GM19455 (cell line): Measurements from ENCODE around the gene ZBTB17.
"Not testable (repeated sequence)": the region's sequence is repeated elsewhere in the genome, so short reads cannot be mapped to it uniquely, and the experiment has no call there.

Experiments
- ATAC-seq: cut with Tn5 transposase; IDR thresholded peaks from one replicate; pipeline ENCODE4 v1.9.1; 2021; ENCODE audit not compliant: unreplicated experiment

ZBTB17 gene

DNA sequence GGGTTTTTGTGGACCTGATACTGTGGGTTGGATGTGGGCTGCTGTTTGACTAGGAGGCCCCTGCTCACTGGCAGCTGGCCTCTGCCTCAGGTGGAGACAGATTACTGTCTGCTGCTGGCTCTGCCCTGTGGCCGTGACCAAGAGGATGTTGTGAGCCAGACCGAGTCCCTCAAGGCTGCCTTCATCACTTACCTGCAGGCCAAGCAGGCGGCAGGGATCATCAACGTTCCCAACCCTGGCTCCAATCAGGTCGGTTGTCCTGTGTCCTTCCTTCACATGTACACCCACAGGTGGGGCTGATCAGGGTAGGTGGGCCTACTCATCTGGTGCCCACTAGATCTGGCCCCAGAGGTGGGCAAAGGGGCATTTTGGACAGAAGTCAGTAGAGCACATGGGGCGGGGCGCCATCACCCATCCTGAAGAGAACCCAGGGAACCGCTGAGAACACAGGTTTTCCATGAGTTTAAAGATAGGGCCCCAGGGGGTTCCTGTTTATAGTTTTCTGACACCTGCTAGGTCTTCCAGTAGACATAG lies 37.2 kb downstream of the ZBTB17 start:
- ATAC-seq, result no peak

DNA sequence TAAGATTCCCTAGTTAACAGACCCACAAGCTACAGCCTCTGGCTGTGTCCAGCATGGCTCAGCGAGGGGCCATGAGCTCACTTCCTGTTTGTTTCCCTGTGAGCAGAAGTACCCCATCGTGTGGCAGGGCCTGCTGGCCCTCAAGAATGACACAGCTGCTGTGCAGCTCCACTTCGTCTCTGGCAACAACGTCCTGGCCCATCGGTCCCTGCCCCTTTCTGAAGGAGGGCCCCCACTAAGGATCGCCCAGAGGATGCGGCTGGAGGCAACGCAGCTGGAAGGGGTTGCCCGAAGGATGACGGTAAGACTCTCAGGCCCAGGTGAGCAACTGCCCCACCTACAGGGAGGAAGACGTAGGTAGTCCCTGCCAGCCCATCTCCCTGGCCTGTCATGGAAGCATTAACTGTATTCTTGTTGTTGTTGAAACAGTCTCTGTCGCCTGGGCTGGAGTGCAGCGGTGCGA lies 38.2 kb downstream of the ZBTB17 start:
- ATAC-seq, result no peak

DNA sequence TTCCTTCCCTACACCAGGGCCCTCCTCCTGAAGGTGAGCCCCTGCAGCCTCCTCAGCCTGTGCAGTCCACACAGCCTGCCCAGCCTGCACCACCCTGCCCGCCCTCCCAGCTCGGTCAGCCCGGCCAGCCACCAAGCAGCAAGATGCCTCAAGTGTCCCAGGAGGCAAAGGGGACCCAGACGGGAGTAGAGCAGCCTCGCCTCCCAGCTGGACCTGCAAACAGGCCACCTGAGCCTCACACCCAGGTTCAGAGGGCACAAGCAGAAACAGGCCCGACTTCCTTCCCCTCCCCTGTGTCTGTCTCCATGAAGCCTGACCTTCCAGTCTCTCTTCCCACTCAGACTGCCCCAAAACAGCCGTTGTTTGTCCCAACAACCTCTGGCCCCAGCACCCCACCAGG lies 38.8 kb downstream of the ZBTB17 start:
- no peak for ATAC-seq

DNA sequence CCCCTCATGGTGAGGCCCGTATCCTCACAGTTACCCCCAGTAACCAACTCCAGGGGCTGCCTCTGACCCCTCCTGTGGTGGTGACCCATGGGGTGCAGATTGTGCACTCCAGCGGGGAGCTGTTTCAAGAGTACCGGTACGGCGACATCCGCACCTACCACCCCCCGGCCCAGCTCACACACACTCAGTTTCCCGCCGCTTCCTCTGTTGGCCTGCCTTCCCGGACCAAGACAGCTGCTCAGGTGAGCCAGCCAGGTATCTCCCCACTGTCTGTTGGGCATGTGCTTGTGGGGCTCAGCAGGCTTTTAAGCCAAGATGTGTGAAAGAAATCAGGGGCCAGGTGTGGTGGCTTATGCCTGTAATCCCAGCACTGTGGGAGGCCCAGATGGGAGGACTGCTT lies 39.9 kb downstream of the ZBTB17 start:
- ATAC-seq, result no peak

DNA sequence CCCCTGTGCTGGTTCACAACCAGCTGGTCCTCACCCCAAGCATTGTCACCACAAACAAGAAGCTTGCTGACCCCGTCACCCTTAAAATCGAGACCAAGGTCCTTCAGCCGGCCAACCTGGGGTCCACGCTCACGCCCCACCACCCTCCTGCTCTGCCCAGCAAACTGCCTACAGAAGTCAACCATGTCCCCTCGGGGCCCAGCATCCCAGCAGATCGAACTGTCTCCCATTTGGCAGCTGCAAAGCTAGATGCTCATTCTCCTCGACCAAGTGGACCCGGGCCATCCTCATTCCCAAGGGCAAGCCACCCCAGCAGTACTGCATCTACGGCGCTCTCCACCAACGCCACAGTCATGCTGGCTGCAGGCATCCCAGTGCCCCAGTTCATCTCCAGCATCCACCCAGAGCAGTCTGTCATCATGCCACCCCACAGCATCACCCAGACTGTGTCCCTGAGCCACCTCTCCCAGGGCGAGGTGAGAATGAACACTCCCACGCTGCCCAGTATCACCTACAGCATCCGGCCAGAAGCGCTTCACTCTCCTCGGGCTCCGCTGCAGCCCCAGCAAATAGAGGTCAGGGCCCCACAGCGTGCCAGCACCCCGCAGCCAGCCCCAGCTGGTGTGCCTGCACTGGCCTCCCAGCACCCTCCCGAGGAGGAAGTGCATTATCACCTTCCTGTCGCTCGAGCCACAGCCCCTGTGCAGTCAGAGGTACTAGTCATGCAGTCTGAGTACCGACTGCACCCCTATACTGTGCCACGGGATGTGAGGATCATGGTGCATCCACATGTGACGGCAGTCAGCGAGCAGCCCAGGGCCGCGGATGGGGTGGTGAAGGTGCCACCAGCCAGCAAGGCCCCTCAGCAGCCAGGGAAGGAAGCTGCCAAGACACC lies 40.6 kb downstream of the ZBTB17 start:
- no peak for ATAC-seq

DNA sequence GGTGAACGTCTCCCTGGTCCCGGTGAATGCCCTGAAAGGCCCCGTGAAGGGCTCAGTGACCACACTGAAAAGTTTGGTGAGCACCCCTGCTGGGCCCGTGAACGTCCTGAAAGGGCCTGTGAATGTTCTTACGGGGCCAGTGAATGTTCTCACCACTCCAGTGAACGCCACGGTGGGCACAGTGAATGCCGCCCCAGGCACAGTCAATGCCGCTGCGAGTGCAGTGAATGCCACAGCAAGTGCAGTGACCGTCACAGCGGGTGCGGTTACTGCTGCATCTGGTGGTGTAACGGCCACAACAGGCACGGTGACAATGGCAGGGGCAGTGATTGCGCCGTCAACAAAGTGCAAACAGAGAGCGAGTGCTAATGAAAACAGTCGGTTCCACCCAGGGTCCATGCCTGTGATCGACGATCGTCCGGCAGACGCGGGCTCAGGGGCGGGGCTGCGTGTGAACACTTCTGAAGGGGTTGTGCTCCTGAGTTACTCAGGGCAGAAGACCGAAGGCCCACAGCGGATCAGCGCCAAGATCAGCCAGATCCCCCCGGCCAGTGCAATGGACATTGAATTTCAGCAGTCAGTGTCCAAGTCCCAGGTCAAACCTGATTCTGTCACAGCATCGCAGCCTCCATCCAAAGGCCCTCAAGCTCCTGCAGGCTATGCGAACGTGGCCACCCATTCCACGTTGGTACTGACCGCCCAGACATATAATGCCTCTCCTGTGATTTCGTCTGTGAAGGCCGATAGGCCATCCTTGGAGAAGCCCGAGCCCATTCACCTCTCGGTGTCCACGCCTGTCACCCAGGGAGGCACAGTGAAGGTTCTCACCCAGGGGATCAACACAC lies 41.5 kb downstream of the ZBTB17 start:
- no peak for ATAC-seq

DNA sequence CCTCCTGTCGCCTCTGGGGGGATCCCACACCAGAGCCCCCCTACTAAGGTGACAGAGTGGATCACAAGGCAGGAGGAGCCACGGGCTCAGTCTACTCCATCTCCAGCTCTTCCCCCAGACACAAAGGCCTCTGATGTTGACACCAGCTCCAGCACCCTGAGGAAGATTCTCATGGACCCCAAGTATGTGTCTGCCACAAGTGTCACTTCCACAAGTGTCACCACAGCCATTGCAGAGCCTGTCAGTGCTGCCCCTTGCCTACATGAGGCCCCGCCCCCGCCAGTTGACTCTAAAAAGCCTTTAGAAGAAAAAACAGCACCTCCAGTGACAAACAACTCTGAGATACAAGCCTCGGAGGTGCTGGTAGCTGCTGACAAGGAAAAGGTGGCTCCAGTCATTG lies 42.2 kb downstream of the ZBTB17 start:
- ATAC-seq, result no peak

DNA sequence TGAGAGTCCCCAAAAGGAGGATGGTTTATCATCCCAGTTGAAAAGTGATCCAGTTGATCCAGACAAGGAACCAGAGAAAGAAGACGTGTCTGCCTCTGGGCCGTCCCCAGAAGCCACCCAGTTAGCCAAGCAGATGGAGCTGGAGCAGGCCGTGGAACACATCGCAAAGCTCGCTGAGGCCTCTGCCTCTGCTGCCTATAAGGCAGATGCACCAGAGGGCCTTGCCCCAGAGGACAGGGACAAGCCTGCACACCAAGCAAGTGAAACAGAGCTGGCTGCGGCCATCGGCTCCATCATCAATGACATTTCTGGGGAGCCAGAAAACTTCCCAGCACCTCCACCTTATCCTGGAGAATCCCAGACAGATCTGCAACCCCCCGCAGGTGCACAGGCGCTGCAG lies 43.3 kb downstream of the ZBTB17 start:
- ATAC-seq, result no peak

DNA sequence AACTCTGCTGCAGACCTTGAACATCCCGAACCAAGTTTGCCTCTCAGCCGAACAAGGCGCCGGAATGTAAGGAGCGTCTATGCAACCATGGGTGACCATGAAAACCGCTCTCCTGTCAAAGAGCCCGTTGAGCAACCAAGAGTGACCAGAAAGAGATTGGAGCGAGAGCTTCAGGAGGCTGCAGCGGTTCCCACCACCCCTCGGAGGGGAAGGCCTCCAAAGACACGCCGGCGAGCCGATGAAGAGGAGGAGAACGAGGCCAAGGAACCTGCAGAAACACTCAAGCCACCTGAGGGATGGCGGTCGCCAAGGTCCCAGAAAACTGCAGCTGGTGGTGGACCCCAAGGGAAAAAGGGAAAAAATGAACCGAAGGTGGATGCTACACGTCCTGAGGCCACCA lies 44.0 kb downstream of the ZBTB17 start:
- ATAC-seq, result no peak

DNA sequence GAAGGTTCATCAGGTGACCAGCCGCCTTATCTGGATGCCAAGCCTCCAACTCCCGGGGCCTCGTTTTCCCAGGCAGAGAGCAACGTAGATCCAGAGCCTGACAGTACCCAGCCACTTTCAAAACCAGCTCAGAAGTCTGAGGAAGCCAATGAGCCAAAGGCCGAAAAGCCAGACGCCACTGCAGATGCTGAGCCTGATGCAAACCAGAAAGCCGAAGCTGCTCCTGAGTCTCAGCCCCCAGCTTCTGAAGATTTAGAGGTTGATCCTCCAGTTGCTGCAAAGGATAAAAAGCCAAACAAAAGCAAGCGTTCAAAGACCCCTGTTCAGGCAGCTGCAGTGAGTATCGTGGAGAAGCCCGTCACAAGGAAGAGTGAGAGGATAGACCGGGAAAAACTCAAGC lies 44.5 kb downstream of the ZBTB17 start:
- no peak for ATAC-seq

DNA sequence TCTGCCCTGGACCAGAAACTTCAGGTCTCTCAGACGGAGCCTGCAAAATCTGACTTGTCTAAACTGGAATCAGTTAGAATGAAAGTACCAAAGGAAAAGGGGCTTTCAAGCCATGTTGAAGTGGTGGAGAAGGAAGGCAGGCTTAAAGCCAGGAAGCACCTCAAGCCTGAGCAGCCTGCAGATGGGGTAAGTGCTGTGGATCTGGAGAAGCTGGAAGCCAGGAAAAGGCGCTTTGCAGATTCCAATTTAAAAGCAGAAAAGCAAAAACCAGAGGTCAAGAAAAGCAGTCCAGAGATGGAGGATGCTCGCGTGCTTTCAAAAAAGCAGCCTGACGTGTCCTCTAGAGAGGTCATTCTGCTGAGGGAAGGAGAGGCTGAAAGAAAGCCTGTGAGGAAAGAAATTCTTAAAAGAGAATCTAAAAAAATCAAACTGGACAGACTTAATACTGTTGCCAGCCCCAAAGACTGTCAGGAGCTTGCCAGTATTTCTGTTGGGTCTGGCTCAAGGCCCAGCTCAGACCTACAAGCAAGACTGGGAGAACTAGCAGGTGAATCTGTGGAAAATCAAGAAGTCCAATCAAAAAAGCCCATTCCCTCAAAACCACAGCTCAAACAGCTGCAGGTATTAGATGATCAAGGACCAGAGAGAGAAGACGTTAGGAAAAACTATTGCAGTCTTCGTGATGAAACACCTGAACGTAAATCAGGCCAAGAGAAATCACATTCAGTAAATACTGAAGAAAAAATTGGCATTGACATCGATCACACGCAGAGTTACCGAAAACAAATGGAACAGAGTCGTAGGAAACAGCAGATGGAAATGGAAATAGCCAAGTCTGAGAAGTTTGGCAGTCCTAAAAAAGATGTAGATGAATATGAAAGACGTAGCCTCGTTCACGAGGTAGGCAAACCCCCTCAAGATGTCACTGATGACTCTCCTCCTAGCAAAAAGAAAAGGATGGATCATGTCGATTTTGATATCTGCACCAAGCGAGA lies 46.6 kb downstream of the ZBTB17 start:
- no peak for ATAC-seq

DNA sequence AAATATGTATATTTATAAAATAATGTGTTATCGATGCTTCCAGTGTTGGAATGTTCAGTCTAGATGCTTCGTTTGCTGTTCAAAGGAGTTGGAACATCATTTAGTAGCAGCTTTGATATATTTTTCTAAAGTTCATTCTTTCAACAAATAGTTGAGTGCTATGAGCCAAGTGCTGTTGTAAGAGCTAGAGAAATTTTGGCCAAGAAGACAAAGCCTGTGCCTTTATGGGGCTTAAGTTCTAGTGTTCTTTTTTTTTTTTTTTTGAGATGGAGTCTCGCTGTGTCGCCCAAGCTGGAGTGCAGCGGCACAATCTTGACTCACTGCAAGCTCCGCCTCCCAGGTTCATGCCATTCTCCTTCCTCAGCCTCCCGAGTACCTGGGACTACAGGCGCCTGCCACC lies 49.5 kb downstream of the ZBTB17 start:
- not testable (repeated sequence) for ATAC-seq

DNA sequence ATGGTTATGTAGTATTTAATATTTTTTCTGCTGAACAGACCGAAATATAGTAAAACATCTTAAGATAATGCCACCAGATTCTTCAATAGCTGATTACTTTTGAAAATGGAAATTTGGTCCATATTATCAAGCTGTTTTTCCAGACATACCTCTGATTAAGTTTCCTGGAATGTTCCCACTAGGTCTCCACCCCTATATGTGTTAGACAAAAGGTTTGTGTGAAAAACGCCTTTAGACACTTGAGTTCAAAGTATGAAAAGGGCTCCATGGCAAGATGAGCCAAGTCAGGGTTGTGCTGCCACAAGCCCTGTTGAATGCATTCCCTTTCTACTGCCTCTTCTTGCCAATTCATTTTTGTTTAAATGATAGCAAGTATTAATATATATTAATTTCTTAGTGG lies 52.7 kb downstream of the ZBTB17 start:
- ATAC-seq, result no peak

DNA sequence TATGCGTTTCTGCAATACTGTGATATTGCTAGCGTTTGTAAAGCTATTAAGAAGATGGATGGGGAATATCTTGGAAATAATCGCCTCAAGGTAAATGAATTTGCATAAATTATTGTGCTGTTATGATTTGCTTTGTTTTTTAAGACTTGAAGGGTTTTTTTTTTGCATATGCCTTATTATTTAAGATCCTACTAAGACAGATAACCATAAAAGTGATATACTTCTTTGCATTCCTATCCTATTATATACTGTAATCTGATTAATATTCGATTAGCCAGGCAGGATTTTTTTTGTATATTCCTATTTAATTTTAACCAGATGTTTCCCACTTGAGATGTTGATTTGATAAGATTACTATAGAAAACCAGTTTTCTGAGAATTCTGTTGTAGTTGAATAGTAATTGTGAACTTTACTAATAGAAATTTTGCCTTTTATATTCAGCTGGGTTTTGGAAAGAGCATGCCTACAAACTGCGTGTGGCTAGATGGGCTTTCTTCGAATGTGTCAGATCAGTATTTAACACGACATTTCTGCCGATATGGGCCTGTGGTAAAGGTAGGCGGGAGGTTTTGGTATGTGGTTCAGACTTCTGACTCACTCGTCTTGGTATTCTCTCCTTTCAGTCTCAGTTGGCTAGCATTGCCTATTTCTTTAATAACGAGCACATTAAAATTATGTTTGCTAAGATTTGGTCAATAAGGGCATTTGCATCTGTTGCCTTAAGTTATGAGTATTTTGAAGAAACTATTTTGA lies 56.8 kb downstream of the ZBTB17 start:
- peak; percentile 72 for ATAC-seq

DNA sequence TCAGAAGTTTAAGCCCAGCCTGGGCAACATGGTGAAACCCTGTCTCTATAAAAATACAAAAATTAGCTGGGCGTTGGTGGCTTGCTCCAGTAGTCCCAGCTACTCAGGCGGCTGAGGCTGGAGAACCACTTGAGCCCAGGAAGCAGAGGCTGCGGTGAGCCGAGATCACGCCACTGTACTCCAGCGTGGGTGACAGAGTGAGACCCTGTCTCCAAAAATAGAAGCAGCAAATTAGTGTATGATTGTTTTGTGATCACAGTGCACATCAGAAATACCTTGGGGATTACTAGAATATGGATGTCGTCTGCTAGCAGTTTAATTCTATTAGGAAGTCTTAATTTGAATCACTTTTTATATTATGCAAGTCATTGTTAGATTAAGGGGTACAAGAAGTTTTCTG lies 59.0 kb downstream of the ZBTB17 start:
- ATAC-seq, result no peak

DNA sequence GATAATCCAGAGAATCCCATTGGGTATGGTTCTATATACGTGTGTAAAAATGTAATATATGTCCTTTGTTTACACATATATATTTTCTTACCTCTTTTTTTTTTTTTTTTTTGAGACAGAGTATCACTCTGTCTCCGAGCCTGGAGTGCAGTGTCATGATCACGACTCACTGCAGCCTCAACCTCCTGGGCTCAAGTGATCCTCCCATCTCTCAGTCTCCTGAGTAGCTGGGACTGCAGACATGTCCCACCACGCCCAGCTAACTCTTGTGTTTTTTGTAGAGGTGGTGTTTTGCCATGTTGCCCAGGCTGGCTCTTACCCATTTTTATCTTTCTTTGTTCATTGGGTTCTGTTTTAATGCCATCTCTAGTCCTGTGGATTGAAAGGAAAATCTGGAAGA lies 59.5 kb downstream of the ZBTB17 start:
- no peak for ATAC-seq

DNA sequence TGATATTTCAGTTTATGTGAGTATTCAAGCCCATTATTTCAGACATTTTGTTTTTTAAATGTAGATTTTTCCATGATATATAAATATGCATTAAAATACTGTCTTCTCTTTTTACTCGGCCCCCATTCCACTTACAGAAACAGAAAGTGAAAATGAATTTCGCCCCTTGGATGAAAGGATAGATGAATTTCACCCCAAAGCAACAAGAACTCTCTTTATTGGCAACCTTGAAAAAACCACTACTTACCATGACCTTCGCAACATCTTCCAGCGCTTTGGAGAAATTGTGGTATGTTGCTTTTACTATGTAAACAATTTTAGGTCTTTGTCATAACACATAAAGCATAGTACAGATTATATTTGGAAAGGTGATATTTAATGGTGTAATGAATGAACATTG lies 59.9 kb downstream of the ZBTB17 start:
- ATAC-seq, result no peak

DNA sequence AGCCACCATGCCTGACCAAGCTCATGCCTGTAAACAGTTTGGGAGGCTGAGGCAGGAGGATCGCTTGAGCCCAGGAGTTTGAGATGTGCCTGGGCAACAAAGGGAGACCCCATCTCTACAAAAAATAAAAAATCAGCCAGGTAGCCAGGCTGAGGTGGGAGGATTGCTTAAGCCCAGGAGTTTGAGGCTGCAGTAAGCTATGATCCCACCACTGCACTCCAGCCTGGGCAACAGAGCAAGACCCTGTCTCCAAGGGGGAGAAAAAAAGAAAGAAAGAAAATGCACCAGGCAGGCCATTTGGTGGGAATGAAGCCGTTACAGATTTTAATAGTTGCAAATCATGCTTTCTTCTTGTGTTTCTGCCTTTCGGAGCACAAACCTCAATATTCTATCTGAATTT lies 62.3 kb downstream of the ZBTB17 start:
- not testable (repeated sequence) for ATAC-seq

DNA sequence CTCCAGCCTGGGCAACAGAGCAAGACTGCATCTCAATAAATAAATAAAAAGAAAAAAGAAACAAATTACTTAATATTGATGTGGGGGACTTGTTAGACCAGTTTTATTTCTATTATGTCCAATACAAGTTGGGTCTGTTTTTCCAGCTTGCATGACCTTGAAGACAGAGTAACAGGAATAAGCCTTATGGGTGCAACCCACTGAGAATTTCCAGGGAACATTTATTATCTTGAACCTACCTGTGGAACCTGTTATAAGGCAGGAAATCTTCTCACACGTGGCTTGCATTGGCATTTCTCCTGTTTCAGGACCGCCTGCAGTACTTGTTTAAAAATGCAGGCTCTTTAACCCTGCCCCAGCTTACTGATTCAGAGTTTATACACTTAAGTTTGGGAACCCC lies 64.0 kb downstream of the ZBTB17 start:
- ATAC-seq, result no peak

DNA sequence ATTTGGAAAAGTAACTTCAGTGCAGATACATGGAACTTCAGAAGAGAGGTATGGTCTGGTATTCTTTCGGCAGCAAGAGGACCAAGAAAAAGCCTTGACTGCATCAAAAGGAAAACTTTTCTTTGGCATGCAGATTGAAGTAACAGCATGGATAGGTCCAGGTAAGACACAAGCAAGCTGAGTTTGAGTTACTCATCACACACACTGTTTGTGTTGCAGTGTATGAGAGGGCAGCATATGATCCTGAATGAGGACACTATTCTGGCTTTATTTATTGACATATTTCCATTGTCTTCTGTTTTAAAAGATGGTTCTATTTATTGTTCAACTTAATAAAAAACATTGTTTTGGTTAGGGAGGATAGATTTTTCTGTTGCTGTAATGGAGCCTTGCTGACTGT lies 64.8 kb downstream of the ZBTB17 start:
- no peak for ATAC-seq
